ENCODE results near the gene ANKRD49.

GRCh38 chr11:94545264-94546161 lies 51.7 kb downstream of the ANKRD49 start:
- TF ChIP-seq RAD21 (conservative IDR thresholded peaks at IDR 0.05 in 1 of 2, IDR thresholded peaks at IDR 0.05 in 1 of 2) (no peak), SREBF2 (IDR thresholded peaks at IDR 0.05) (no peak), CTCF (IDR thresholded peaks at IDR 0.05) (no peak), REST (IDR thresholded peaks at IDR 0.05) (no peak), EHMT2 (IDR thresholded peaks at IDR 0.05; ENCODE audit: low read depth) (no peak), ESRRA (IDR thresholded peaks at IDR 0.05; ENCODE audit: borderline replicate concordance, low read length) (no peak), POLR2A (IDR thresholded peaks at IDR 0.05; ENCODE audit: low read length) (no peak), CHD2 (IDR thresholded peaks at IDR 0.05; ENCODE audit: low read length, partially characterized antibody) (no peak), SMC3 (IDR thresholded peaks at IDR 0.05) (no peak), EP300 (IDR thresholded peaks at IDR 0.05) (no peak), BHLHE40 (IDR thresholded peaks at IDR 0.05; ENCODE audit: low read depth, low read length) (no peak), JUNB (IDR thresholded peaks at IDR 0.05) (no peak), POLR2AphosphoS2 (conservative IDR thresholded peaks at IDR 0.05; ENCODE audit: low read length) (no peak), TP53 (CRISPR knock-in tag; IDR thresholded peaks at IDR 0.05) (no peak)
